ENCODE data around the gene EDN3. TPM values are rescaled to one million over a fixed set of nuclear protein-coding genes. Genes with fewer than 3 reads are reported as not detected.

Gene EDN3, protein sequence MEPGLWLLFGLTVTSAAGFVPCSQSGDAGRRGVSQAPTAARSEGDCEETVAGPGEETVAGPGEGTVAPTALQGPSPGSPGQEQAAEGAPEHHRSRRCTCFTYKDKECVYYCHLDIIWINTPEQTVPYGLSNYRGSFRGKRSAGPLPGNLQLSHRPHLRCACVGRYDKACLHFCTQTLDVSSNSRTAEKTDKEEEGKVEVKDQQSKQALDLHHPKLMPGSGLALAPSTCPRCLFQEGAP
- 0.61 TPM for polyA plus RNA-seq (2013, experiment 1 of 2)
- polyA plus RNA-seq (2013, experiment 2 of 2): 0.62 TPM

DNA sequence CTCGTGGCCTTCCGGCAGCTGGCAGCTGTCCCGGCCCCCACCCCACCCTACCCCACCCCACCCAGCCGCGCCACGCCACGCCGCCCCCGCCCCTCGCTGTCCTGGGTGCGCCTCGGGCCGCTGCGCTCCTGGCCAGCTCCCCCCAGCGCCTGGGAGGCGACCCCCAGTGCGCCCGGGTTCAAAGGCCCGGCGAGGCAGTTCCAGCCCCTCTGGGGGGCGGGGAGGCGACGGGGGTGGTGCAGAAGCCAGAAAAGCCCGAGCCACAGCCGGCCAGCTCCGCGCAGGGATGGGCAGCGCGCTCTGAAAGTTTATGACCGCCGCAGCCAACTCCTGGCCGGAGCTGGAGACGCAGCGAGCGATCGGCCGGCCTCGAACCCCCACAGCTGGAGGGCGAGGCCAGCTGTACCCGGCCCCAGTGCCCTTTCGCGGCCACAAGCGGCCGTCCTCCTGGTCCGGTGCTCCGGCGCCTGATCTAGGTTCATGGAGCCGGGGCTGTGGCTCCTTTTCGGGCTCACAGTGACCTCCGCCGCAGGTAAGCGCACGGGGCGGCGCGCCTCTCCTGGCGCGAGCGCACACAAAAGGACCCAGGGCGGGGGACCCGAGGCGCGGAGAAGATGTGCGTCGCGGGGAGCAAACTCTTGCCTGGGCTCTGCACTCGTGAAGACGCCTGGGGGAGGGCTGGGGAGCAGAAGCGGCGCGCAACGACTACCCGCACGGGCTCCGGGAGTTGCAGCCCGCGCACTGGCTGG lies at the start of gene EDN3:
EDN3 (plus strand) TSS at position 279 of the 749 bp plus-strand sequence; CDS start at position 481, 202 bp downstream.
- H3K4me3 ChIP-seq (ENCODE audit: low read length in 2 of 2): peak within 1 kb of the TSS in 1 of 2 donors; percentile 80
- H3K27ac ChIP-seq (replicated peaks; ENCODE audit: low read length): no peak within 1 kb of the TSS
- H2BK120ac ChIP-seq (ENCODE audit: low read depth, low read length): peak within 1 kb of the TSS; percentile 20

DNA sequence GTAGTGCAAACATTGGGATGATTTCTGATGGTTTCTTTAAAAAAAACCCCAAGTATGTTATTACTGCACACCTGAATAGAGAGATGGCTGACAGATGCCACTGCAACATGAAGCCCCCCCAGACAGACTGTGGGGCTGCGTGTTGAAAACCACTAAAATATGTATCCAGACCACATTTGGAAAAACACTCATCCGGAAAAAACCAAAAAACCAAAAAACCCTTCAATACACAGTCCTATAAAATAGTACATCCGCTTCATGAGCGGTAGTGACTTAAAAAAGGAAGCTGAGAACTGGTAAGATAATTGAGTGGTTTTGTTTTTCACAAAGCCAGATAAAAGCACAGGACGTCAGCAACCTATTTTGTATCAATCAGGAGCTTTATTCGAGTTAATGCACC lies 47.1 kb upstream of the EDN3 start:
- Histone ChIP-seq H2BK120ac (ENCODE audit: low read depth, low read length) (no peak overlapping the region), H3K9ac (ENCODE audit: low read depth, low read length, poor library complexity) (no peak overlapping the region), H3K18ac (ENCODE audit: low read length) (no peak overlapping the region), H2BK12ac (ENCODE audit: low read length) (no peak overlapping the region), H3K9me3 (replicated peaks in 1 of 2; ENCODE audit: control insufficient read depth in 2 of 2, insufficient read depth in 1 of 2, low read depth in 1 of 2, low read length in 2 of 2) (no peaks in the 10 kb centered on the region), H3K79me1 (ENCODE audit: low read depth, low read length) (no peaks in the 10 kb centered on the region), H3K4me1 (ENCODE audit: control insufficient read depth in 2 of 2, insufficient read depth in 1 of 2, low read depth in 1 of 2, low read length in 2 of 2) (peaks cover 0 to 3% of the 10 kb centered on the region in 2 donors), H3K4me3 (ENCODE audit: low read length in 2 of 2) (no peak overlapping the region), H2BK5ac (ENCODE audit: low read length) (no peak overlapping the region), H2AFZ (ENCODE audit: low read length) (no peak overlapping the region), H2BK15ac (ENCODE audit: low read length) (no peak overlapping the region), H3K23ac (ENCODE audit: low read depth, low read length, poor library complexity) (no peak overlapping the region), H3K4me2 (ENCODE audit: insufficient read depth, low read length, poor library complexity, severe bottlenecking) (no peak overlapping the region), H3K14ac (ENCODE audit: low read length) (no peak overlapping the region), H2AK5ac (ENCODE audit: low read depth, low read length) (no peak overlapping the region), H4K91ac (ENCODE audit: low read depth, low read length, poor library complexity) (no peak overlapping the region), H3K4ac (ENCODE audit: low read length) (no peak overlapping the region), H3K27me3 (ENCODE audit: control insufficient read depth in 3 of 3, insufficient read depth in 3 of 3, low read depth in 1 of 3, low read length in 3 of 3) (peaks cover 0 to 6% (median 0%) of the 10 kb centered on the region in 3 experiments), H4K8ac (ENCODE audit: low read depth, low read length) (no peak overlapping the region), H3K36me3 (replicated peaks in 1 of 2; ENCODE audit: control insufficient read depth in 2 of 2, insufficient read depth in 2 of 2, low read length in 2 of 2) (no peaks in the 10 kb centered on the region), H3K27ac (replicated peaks; ENCODE audit: low read length) (no peak overlapping the region)
- no CpG with 5 or more reads among the region's 6 CpGs for WGBS, 2 donors (ENCODE audit: extremely low coverage in 2 of 2, insufficient read length in 2 of 2, insufficient replicate concordance in 1 of 2)
- DNase-seq (ENCODE audit: low spot score): no peak

More for the DNA sequence above, at the start of gene EDN3:
- Histone ChIP-seq H3K4me2 (ENCODE audit: insufficient read depth, low read length, poor library complexity, severe bottlenecking) (peak within 1 kb of the TSS; percentile 78), H3K4ac (ENCODE audit: low read length) (no peak within 1 kb of the TSS), H2BK5ac (ENCODE audit: low read length) (peak within 1 kb of the TSS; percentile 27), H3K9me3 (replicated peaks in 1 of 2; ENCODE audit: control insufficient read depth in 2 of 2, insufficient read depth in 1 of 2, low read depth in 1 of 2, low read length in 2 of 2) (no peaks in the 10 kb centered on the region), H2AFZ (ENCODE audit: low read length) (no peak within 1 kb of the TSS), H2BK15ac (ENCODE audit: low read length) (no peak within 1 kb of the TSS), H4K8ac (ENCODE audit: low read depth, low read length) (no peak within 1 kb of the TSS), H3K23ac (ENCODE audit: low read depth, low read length, poor library complexity) (no peak within 1 kb of the TSS), H2AK5ac (ENCODE audit: low read depth, low read length) (peak within 1 kb of the TSS; percentile 58), H3K79me1 (ENCODE audit: low read depth, low read length) (no peaks in the 10 kb centered on the region), H4K91ac (ENCODE audit: low read depth, low read length, poor library complexity) (no peak within 1 kb of the TSS), H3K27me3 (ENCODE audit: control insufficient read depth in 3 of 3, insufficient read depth in 3 of 3, low read depth in 1 of 3, low read length in 3 of 3) (peaks cover 3 to 65% (median 27%) of the 10 kb centered on the region in 3 experiments), H3K18ac (ENCODE audit: low read length) (peak within 1 kb of the TSS; percentile 75), H3K4me1 (ENCODE audit: control insufficient read depth in 2 of 2, insufficient read depth in 1 of 2, low read depth in 1 of 2, low read length in 2 of 2) (peaks cover 0 to 7% of the 10 kb centered on the region in 2 donors), H2BK12ac (ENCODE audit: low read length) (no peak within 1 kb of the TSS), H3K36me3 (replicated peaks in 1 of 2; ENCODE audit: control insufficient read depth in 2 of 2, insufficient read depth in 2 of 2, low read length in 2 of 2) (no peaks in the 10 kb centered on the region), H3K9ac (ENCODE audit: low read depth, low read length, poor library complexity) (no peak within 1 kb of the TSS), H3K14ac (ENCODE audit: low read length) (no peak within 1 kb of the TSS)
- WGBS, 2 donors (ENCODE audit: extremely low coverage in 2 of 2, insufficient read length in 2 of 2, insufficient replicate concordance in 1 of 2): no CpG with 5 or more reads among the region's 77 CpGs
- no peak for DNase-seq (ENCODE audit: low spot score)

DNA sequence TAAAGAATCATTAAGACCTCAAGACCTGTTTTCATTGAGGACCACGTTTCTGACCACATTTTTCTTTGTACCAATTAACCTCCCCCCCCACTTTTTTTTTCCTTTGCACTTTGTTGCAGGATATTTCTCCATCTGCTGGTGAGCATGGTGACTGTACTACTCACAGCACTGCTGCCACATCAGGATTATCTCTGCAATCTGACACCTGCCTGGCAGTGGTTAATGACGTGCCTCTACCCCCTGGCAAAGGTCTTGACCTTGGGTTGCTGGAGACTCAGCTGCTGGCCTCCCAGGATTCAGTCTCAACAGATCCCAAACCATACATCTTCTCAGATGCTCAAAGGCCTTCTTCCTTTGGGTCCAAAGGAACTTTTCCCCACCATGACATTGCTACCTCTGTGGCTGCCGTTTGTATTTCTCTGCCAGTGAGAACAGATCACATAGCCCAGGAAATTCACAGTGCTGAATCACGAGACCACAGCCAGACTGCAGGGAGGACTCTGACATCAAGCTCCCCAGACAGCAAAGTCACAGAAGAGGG lies 46.6 kb upstream of the EDN3 start:
- WGBS, 2 donors (ENCODE audit: extremely low coverage in 2 of 2, insufficient read length in 2 of 2, insufficient replicate concordance in 1 of 2): no CpG with 5 or more reads among the region's 4 CpGs
- Histone ChIP-seq H4K91ac (ENCODE audit: low read depth, low read length, poor library complexity) (no peak overlapping the region), H3K27ac (replicated peaks; ENCODE audit: low read length) (no peak overlapping the region), H2BK120ac (ENCODE audit: low read depth, low read length) (no peak overlapping the region), H3K4me3 (ENCODE audit: low read length in 2 of 2) (no peak overlapping the region), H2BK15ac (ENCODE audit: low read length) (no peak overlapping the region), H3K27me3 (ENCODE audit: control insufficient read depth in 3 of 3, insufficient read depth in 3 of 3, low read depth in 1 of 3, low read length in 3 of 3) (peaks cover 0 to 4% (median 0%) of the 10 kb centered on the region in 3 experiments), H3K79me1 (ENCODE audit: low read depth, low read length) (no peaks in the 10 kb centered on the region), H3K36me3 (replicated peaks in 1 of 2; ENCODE audit: control insufficient read depth in 2 of 2, insufficient read depth in 2 of 2, low read length in 2 of 2) (no peaks in the 10 kb centered on the region), H2AFZ (ENCODE audit: low read length) (no peak overlapping the region), H2AK5ac (ENCODE audit: low read depth, low read length) (no peak overlapping the region), H3K9me3 (replicated peaks in 1 of 2; ENCODE audit: control insufficient read depth in 2 of 2, insufficient read depth in 1 of 2, low read depth in 1 of 2, low read length in 2 of 2) (no peaks in the 10 kb centered on the region), H2BK5ac (ENCODE audit: low read length) (no peak overlapping the region), H2BK12ac (ENCODE audit: low read length) (no peak overlapping the region), H3K9ac (ENCODE audit: low read depth, low read length, poor library complexity) (no peak overlapping the region), H3K4ac (ENCODE audit: low read length) (no peak overlapping the region), H3K4me1 (ENCODE audit: control insufficient read depth in 2 of 2, insufficient read depth in 1 of 2, low read depth in 1 of 2, low read length in 2 of 2) (peaks cover 0 to 1% of the 10 kb centered on the region in 2 donors), H3K4me2 (ENCODE audit: insufficient read depth, low read length, poor library complexity, severe bottlenecking) (no peak overlapping the region), H3K14ac (ENCODE audit: low read length) (no peak overlapping the region), H3K18ac (ENCODE audit: low read length) (no peak overlapping the region), H3K23ac (ENCODE audit: low read depth, low read length, poor library complexity) (no peak overlapping the region), H4K8ac (ENCODE audit: low read depth, low read length) (no peak overlapping the region)
- no peak for DNase-seq (ENCODE audit: low spot score)

DNA sequence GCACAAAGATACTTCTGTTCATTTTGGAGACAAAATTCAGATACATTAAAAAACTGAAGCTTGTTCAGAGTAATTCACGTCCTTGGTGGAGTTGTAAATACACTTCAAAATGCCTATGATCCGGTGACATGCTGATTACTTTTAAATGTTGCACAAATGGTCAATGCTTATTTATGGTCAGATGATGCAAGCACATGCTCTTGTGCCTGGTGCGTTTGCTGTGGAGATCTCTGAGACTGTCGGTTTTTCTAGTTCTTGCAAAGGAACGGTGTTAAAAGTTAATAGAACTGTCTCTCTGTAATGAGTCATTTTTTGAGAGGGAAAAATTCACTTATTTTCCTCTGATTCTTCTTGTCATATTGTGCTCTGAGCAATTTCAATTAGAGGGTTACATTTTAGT lies 45.2 kb upstream of the EDN3 start:
- no peak overlapping the region for H2BK120ac ChIP-seq (ENCODE audit: low read depth, low read length)
- H3K4me3 ChIP-seq (ENCODE audit: low read length in 2 of 2): no peak overlapping the region
- H3K27me3 ChIP-seq (ENCODE audit: control insufficient read depth in 3 of 3, insufficient read depth in 3 of 3, low read depth in 1 of 3, low read length in 3 of 3): peaks cover 0 to 4% (median 0%) of the 10 kb centered on the region in 3 experiments
- no peak overlapping the region for H3K4me2 ChIP-seq (ENCODE audit: insufficient read depth, low read length, poor library complexity, severe bottlenecking)
- no peak overlapping the region for H2BK12ac ChIP-seq (ENCODE audit: low read length)
- DNase-seq (ENCODE audit: low spot score): no peak
- no peak overlapping the region for H2AFZ ChIP-seq (ENCODE audit: low read length)
- no peak overlapping the region for H2AK5ac ChIP-seq (ENCODE audit: low read depth, low read length)
- H2BK5ac ChIP-seq (ENCODE audit: low read length): no peak overlapping the region
- H3K23ac ChIP-seq (ENCODE audit: low read depth, low read length, poor library complexity): no peak overlapping the region
- H2BK15ac ChIP-seq (ENCODE audit: low read length): no peak overlapping the region
- no peak overlapping the region for H3K9ac ChIP-seq (ENCODE audit: low read depth, low read length, poor library complexity)
- H3K4ac ChIP-seq (ENCODE audit: low read length): no peak overlapping the region
- H3K18ac ChIP-seq (ENCODE audit: low read length): no peak overlapping the region
- H3K79me1 ChIP-seq (ENCODE audit: low read depth, low read length): no peaks in the 10 kb centered on the region
- no peak overlapping the region for H4K8ac ChIP-seq (ENCODE audit: low read depth, low read length)
- no peaks in the 10 kb centered on the region for H3K36me3 ChIP-seq (replicated peaks in 1 of 2; ENCODE audit: control insufficient read depth in 2 of 2, insufficient read depth in 2 of 2, low read length in 2 of 2)
- no CpG with 5 or more reads among the region's 5 CpGs for WGBS, 2 donors (ENCODE audit: extremely low coverage in 2 of 2, insufficient read length in 2 of 2, insufficient replicate concordance in 1 of 2)
- no peak overlapping the region for H3K14ac ChIP-seq (ENCODE audit: low read length)
- H3K4me1 ChIP-seq (ENCODE audit: control insufficient read depth in 2 of 2, insufficient read depth in 1 of 2, low read depth in 1 of 2, low read length in 2 of 2): no peaks in the 10 kb centered on the region
- no peak overlapping the region for H4K91ac ChIP-seq (ENCODE audit: low read depth, low read length, poor library complexity)
- no peak overlapping the region for H3K27ac ChIP-seq (replicated peaks; ENCODE audit: low read length)
- H3K9me3 ChIP-seq (replicated peaks in 1 of 2; ENCODE audit: control insufficient read depth in 2 of 2, insufficient read depth in 1 of 2, low read depth in 1 of 2, low read length in 2 of 2): no peaks in the 10 kb centered on the region
